HG03457 (cell line): ENCODE measurements around the gene TDRD10.
"Not testable (repeated sequence)": the region's sequence is repeated elsewhere in the genome, so short reads cannot be mapped to it uniquely, and the experiment has no call there.

Source experiments
- ATAC-seq: cut with Tn5 transposase; IDR thresholded peaks from one replicate; pipeline ENCODE4 v1.9.1; 2021; ENCODE audit warnings: moderate number of reproducible peaks; ENCODE audit not compliant: unreplicated experiment

Gene TDRD10

DNA sequence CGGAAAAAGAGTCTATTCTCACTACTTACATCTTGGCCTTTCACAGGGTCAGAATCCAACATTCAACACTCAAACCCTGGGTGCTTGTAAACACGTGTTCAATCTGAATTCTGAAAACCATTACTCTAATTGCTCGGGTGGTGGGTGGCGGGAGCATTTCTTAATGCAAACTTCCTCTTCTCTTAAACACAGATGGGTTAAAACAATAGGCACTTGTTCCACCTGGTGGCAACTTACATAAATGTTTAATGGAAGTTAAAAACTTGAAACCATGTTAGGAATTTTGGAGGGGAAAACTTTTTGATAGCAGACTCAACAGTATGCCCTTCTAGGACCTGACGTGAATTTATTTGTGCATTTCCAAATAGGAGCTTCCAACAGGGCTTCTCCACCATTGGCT is 23.4 kb upstream of the TDRD10 start:
- no peak for ATAC-seq

DNA sequence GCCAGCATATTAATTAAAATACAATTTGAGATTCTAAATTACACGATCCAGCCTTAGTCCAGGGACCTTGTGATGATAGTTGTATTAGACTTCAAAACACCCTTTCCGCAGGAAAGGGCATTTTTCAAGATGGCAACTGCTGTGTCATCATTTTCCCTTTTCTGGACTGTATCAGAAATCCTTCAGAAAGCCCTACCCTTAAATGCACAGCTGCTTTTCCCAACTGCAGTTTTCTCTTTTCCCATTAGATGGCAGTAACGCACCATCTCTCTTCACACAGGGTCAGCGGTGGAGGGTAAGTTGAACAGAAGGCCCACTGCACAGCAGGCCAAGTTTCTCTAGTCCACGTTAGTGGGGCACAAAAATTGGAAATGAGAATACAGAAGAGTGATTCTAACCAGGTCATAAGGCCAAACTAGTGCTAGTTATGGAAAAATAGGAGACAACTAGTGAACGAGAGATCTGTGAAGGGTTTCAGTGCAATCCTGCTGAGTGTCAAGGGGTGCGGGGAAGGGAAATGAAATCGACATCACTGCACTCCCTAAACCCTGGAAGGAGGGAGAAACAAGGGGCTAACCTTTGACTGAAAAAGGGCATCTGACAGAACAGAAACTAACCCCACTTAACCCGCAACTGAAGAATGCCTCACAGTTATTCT is 22.1 kb upstream of the TDRD10 start:
- ATAC-seq: no peak

DNA sequence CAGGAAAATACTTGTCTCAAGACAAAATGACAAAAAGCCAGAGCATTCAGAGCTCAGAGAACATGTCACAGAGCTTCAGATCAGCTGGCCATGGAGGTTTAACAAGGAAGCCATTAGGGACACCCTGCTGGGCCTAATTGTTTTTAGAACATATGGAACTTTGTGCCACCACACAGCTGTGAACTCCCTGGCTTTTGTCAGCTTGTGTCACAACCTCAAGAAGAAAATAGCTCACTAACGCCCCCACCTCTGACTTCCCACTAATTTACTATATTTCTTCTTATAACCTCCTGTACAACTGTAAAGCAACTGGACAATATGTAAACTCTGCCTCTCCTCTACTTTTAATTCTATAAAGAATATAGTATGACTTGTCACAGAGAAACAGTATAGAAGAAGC is 21.0 kb upstream of the TDRD10 start:
- no peak for ATAC-seq

DNA sequence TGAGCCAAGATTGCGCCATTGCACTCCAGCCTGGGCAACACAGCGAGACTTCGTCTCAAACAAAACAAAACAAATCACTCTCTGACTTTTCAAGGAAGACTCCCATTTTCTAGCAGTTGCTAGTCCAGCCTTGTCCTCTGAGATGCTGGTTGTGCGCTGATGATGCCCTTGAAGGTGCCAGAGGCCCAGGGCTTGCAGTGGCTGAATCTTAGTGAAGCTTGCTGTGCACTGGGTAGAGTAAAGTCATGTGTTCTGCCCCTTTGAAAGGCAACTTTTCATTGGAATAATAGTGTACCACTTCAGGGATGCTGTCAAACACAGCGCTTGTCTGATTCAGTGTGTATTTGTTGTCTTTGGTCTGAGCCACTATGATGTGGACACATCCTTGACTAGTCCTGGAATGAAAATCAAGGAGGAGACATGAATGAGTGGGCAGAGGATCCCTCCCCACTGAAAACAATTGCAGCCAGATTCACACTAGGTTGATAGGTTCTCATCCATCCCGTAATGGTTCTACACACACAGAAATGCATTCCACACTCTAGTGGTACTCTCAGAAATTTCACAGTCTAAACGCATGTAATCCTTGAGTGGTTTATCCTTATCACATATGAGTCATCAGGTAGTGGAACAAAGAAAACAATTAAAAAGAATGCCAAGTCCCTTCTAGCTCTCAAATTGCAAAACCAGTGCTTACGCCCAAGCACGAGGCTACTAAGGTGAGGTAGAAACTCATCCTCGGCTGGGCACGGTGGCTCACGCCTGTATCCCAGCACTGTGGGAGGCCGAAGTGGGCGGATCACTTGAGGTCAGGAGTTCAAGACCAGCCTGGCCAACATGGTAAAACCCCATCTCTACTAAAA is 17.8 kb upstream of the TDRD10 start:
- no peak for ATAC-seq

DNA sequence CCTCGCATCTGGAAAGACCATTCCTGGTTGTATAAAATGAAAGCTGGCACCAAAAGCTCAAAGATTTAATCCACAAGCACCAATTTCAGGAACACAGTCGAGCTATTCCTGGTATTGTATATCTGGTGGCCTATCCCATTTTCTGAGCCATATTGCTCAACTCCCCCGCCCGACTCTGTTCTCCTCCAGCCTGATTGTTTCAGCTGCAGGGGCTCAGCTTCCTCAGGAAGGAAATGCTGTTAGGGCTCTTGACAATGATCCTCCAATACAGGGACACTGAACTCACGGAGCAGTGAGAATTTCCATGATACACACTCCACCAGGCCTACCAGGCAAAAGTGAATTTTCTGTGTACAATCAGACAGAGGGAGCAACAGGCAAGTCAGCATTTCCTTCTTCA is 16.9 kb upstream of the TDRD10 start:
- ATAC-seq: no peak

DNA sequence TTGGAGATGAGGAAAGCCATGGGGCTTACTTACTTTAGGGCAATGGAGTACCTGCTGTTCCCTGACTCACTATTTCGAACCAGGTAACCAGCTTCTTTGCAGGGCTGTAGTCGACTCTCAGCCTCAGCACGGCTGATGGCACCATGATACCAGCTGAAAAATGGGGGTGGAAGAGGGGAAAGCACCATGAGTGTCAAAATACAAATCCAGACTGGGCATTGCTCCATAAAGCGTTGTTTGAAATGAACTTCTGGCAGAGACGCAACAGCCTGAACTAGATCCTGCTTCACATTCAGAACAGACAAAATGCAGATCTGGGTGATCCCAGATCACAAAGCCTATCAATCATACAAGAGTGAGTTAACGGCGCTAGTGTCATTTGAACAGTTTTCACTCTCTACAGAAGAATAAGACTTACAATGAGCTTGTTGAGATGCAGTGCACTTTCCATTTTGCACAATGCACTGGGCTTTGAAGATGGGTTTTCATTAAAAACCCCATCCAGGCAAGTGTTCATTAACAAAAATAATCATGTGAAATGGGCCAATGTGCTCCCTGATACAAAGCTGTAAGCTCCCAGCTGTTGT is 16.0 kb upstream of the TDRD10 start:
- ATAC-seq: no peak

DNA sequence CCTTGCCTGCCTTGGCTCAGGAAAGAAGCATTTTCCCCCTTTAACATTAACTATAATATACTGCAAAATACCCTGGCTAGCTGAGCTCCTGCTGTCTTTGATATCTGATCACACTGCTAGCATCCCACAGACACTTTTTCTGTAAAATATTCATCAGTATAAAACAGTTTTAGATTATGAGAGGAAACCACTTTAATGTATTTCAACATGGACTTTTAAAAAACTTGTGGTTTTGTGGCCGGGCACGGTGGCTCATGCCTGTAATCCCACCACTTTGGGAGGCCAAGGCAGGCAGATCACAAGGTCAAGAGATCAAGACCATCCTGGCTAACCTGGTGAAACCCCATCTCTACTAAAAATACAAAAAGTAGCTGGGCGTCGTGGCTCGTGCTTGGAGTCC is 15.3 kb upstream of the TDRD10 start:
- not testable (repeated sequence) for ATAC-seq

DNA sequence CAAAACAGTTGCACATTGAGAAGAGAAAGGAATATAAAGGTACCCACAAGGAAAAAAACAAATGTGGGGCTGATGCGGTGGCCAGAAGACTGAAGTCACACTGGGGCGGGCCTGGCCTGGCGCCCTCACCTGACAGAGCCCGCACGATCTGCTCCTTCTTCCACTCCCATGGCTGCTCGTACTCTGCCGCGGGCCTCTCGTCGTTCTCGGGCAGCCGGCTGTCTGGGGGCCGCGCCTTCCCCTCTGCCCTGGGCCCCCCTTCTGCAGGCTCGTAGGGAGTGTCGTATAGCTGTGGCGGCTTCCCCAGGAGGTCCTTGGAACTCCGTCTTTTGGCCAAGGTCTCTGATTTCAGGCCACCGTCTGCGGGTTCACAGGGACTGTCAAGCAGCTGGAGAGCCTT is 13.1 kb upstream of the TDRD10 start:
- ATAC-seq: no peak

DNA sequence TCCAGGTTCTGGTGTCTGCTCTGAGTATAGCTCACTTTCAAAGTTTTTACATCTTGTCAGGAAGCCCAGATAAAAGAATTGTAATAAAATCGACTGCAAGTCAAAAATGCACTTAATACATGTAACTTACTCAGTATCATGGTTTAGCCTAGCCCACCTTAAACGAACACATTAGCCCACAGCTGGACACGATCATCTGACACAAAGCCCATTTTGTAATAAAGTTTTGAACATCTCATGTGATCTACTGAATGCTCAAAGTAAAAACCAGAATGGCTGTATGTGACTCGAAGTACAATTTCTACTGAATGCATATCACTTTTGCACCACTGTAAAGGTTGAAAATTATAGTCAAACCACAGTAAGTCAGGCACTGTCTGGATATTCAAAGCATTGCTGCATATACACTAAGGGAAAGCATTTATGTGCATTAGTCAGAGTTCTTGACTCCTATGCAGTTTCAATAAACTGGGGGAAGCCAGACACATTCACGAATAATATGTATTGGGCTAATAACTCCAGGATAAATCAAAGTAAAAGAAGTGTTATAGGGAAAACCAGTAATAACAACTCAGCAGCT is 12.2 kb upstream of the TDRD10 start:
- no peak for ATAC-seq

DNA sequence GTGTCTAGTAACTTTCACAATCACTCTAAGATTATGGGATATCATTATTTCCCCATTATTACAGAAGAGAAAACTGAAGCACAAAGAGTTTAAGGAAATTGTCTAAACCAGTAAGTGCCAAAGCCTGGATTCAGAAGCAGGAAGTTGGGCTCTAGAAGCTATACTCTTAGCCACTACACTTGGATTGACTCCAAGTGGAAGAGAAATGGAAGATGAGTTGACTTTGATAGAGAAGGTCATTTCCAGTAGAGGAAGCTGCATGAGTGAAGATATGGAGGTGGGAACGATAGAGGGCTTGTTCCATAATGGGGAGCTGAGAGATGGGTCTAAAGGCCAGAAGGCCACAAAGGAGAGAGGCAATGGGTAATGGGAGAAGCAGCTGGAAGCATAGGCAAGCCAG is 11.7 kb upstream of the TDRD10 start:
- ATAC-seq: no peak

DNA sequence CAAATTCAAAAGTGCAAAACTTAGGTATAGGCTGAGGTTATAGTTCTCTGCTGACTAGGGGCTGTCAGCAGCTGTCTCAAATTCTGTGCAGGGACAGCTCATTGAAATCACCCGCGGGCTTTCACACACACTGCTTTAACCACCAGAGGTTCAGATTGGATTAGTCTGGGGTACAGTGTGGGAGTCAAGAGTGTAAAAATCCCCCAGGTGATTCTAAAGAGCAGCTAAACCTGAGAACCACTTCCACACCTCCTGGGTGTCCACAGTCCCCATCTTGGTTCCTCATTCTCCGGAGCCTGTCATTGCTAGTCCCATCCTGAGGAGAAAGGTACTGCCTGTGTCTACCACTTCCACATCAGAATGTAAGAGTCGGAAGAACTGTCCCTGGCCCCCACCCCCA is 9.9 kb upstream of the TDRD10 start:
- no peak for ATAC-seq

DNA sequence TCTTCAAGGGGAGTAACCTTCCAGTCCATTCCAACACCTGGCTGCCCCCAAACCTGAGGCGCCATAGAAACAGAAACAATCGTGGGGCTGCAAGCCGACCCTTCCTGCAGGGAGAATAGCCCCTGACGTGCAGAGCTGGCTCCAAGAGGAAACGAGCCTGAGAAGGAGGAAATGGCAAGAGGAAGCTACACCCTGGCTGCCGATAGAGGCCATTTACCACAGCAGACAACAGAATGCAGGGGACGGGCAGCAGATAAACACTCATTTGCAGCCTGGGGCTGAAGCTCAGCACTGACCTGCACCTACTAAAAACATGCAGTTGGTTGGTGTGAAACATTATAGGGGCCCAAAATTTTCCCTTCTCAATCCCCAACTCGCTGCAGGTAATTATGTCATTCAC is 8.7 kb upstream of the TDRD10 start:
- no peak for ATAC-seq

DNA sequence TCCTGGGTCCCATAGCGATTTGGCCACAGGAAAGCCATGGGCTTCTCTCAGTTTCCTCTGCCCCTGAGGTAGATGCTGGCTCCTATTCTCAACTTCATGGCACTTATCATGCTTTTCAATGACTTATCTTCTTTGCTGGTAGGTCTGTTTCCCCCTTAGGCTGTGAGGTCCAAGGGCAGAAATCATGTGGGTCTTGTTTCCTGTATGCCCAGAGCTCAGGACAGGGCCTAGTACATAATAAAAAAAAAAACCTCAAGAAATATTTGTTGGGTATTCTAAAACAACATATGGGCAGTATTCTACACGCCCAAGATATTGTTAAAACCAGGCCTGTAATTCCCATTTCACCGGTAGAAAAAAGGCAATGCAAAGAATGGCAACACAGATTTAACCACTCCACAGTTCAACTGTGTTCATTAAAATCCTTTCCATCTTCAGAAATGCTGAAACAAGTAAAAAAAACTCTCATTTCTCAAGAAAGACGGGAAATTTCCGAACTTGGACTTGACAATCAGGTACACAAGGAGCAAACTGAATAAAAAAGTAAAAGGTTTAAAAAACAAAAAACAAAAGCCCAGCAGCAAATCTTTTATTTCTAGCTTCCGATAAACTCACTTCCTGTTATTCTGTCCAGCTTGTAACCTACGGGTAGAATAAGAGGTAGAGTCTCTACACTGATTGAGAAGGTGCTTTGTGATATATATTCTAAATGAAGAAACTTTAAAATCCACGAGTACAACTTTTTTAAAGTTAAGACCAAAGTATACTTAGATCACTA is 6.3 kb upstream of the TDRD10 start:
- no peak for ATAC-seq

DNA sequence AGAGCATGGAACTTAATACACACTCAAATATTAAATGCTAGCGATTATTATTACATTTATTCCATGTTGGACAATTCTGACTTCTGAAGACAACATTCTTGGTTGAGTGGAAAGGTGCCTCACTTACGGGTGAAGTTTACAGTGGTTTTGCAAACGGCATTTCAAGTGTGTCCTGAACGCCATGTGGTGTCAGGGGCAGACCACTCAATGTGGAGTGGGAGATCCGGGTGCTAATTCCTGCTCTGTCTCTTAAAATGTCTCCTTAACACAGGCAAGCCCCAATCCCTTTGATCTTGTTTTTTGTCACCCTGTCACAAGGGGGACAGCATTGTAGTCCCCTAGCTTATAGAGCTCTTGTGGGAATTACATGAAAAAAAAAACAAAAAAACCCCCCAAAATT is 5.6 kb upstream of the TDRD10 start:
- no peak for ATAC-seq

DNA sequence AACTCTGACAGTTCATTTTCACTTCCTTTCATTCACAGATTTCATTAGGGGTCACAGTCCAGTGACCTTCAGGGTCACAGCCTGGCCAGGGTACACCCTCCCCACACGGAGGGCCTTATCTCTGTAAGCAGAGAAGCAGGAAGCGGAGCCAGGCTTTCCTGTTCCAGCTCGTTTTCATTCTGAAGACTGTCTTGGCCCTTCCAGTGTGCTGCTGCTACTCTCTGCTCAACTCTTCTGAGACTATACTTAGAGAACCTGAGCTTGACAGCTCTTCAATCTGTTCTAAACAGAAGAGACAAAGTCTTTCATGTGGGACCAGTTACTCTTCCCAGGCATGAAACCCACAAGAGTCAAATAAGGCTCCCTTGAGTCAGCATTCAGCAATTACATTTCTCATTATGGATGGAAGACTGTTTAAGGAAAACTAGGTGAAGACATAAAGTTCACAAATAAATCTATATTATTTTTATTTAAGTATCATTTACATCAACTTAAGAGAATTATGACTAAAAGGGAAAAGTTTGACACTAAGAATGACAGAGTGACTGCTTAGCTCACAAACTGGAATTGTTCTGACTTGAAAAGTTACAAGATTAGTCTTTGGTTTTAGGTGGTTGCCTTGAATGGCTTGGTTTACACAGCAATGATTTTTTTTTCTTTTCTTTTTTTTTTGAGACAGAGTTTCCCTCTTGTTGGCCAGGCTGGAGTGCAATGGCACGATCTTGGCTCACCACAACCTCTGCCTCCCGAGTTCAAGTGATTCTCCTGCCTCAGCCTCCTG is 4.8 kb upstream of the TDRD10 start:
- no peak for ATAC-seq

DNA sequence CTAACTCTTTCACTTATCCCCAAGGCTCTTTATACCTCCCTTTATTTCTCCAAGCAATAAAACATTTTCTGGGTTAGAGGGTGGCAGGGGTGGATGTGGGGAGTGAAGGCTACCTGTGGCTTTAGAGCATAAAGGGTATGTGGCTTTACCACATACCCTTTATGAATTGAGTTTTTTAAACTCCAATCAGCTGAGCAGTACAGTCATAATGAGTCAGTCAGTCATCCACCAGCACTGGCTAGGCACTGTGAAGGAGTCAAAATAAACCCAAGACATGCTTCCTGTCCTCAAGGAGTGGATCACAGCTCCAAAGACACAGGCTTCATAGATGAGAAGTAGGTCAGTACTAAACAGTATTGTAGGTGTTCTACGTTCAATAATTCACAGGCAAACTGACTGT is 2.6 kb upstream of the TDRD10 start:
- ATAC-seq: no peak

DNA sequence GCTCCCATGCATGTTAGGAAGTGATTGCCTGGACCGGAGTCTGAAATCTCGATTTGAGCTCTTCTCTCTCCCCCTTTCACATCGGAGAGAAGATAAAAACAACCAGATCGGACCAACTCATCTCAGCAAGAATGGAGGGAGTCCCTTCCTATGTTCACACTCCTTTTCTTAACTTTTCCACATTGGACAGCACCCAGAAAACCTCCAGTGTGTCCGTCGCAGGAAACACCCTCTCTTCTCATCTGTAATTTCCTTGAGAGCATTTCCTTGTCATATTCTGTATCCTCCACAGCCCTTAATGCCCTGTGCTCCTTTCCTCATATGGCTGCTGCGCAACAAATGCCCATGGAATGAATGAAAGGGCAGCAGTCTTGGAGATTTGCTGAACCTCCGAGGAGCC is 1.5 kb upstream of the TDRD10 start:
- no peak for ATAC-seq

DNA sequence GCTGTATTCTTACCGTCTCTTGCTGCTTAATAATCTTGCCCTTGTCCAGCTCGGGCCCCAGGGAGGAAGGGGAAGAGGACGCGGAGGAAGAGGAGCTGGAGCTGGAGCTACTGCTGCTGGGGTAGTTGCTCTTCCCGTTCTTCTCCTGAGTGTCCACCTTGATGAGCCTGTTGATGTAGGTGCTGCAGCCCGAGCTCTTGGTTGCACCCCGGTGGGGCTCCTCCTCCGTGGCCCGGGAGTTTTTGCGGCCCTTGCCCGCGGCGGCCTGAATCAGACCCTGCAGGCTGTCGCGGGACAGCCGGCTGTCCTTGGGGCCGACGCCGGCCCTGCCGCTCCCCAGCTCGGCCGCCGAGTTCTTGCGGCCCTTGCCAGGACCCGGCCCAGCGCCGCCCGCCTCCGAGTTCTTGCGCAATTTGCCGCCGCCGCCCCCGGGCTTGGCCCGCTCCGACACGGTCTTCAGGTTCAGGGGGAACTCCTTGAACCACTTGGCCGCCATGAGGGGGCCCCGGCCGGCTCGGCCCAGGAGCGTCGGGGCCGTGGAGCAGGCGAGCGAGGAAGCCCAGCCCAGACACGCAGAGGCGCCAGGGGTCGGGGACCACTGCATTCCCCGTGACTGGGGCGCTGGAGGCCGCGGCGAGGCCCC is 475 bp upstream of the TDRD10 start:
- ATAC-seq: no peak

DNA sequence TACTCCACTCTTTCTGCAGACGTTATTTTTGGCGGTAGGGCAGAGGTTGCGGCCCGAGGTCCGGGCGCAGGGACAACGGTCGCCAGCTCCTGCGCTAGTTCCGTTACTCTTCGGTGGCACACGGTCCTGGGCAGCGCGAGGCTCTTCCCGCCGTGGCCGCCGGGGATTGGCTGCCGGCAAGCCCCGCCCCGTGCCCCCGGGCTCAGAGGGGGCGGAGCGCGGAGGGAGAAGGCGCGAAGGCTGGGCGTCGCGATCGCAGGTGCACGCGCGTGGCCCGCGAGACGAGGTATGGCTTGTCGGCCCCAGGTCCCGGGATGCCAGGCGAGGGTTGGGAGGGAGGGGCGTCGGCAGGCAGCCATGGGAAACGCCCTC is 711 bp downstream of the TDRD10 start:
- no peak for ATAC-seq

DNA sequence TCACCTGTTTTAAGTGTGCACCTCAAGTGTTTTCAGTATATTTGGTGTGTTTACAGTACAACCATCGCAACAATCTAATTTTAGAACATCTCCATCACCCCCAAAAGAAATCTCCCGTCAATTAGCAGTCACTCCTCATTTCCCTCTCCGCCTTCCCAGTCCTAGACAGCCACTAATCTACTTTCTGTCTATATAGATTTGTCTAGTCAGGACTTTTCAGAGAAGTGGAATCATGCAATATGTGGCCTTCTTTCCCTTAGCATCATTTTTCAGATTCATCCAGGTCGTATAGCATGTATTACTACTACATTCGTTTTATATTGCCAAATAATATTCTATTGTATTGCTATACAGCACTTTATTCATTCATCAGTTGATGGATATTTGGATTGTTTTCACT is 1.9 kb downstream of the TDRD10 start:
- ATAC-seq: no peak
